ENCODE data around the gene TRIM46. TPM values are rescaled to one million over a fixed set of nuclear protein-coding genes. Genes with fewer than 3 reads are reported as not detected.
"Not testable (repeated sequence)": the region's sequence is repeated elsewhere in the genome, so short reads cannot be mapped to it uniquely, and the experiment has no call there.

Gene TRIM46
- total RNA-seq, 2 donors from 2014 or later, result 0.14 to 1.6 TPM

- DNase-seq (ENCODE audit: low spot score), result no peak
- Histone ChIP-seq H3K36me3 (no peaks in the 10 kb centered on the region), H3K27ac (peak overlapping the region in 1 of 2 donors; percentile 82), H3K4me3 (no peak overlapping the region), H3K4me1 (replicated peaks) (peaks cover 19% of the 10 kb centered on the region), H3K27me3 (replicated peaks; ENCODE audit: insufficient read depth) (no peaks in the 10 kb centered on the region), H3K9me3 (no peaks in the 10 kb centered on the region)
- intact Hi-C loops (cut with DNase I), result no loop called here
- 89% methylated on average over 16 of the region's 17 CpGs for WGBS
- TF ChIP-seq CTCF (IDR thresholded peaks at IDR 0.05) (no peak), POLR2AphosphoS5 (IDR thresholded peaks at IDR 0.05) (no peak), POLR2A (IDR thresholded peaks at IDR 0.05) (no peak)
Observed at GRCh38 chr1:155191904-155192303, 18.3 kb downstream of the TRIM46 start.

- Histone ChIP-seq H3K27me3 (replicated peaks; ENCODE audit: insufficient read depth) (no peaks in the 10 kb centered on the region), H3K4me1 (replicated peaks) (peaks cover 19% of the 10 kb centered on the region), H3K36me3 (no peaks in the 10 kb centered on the region), H3K4me3 (peak overlapping the region; percentile 29 to 40), H3K27ac (peak overlapping the region; percentile 73 to 82), H3K9me3 (no peaks in the 10 kb centered on the region)
- DNase-seq (ENCODE audit: low spot score), result peak; percentile 41
- WGBS, result 33% methylated on average over 20 of the region's 20 CpGs
- TF ChIP-seq CTCF (IDR thresholded peaks at IDR 0.05) (no peak), POLR2A (IDR thresholded peaks at IDR 0.05) (peak; percentile 43), POLR2AphosphoS5 (IDR thresholded peaks at IDR 0.05) (no peak)
- intact Hi-C loops (cut with DNase I), result no loop called here
Observed at GRCh38 chr1:155192346-155193274, 19.0 kb downstream of the TRIM46 start.

GRCh38 chr1:155193275-155193990 lies 19.8 kb downstream of the TRIM46 start:
- H3K4me1 ChIP-seq (replicated peaks), result peaks cover 19% of the 10 kb centered on the region
- peak overlapping the region; percentile 29 to 40 for H3K4me3 ChIP-seq
- no peaks in the 10 kb centered on the region for H3K36me3 ChIP-seq
- peak overlapping the region; percentile 73 to 82 for H3K27ac ChIP-seq
- intact Hi-C loops (cut with DNase I), result no loop called here
- no peaks in the 10 kb centered on the region for H3K9me3 ChIP-seq
- DNase-seq (ENCODE audit: low spot score), result peak; percentile 75
- no peaks in the 10 kb centered on the region for H3K27me3 ChIP-seq (replicated peaks; ENCODE audit: insufficient read depth)
- 1% methylated on average over 38 of the region's 38 CpGs for WGBS
- TF ChIP-seq POLR2A (IDR thresholded peaks at IDR 0.05) (peak; percentile 64), CTCF (IDR thresholded peaks at IDR 0.05) (peak; percentile 87 to 99 (median 92)), POLR2AphosphoS5 (IDR thresholded peaks at IDR 0.05) (no peak)

- intact Hi-C loops (cut with DNase I); DNase-seq (ENCODE audit: low spot score); H3K36me3 ChIP-seq; H3K9me3 ChIP-seq; H3K27me3 ChIP-seq (replicated peaks; ENCODE audit: insufficient read depth): not testable (repeated sequence)
- Histone ChIP-seq H3K4me1 (replicated peaks) (peaks cover 19% of the 10 kb centered on the region), H3K27ac (peak overlapping the region; percentile 73 to 82), H3K4me3 (peak overlapping the region; percentile 29 to 40)
- WGBS, result 3% methylated on average over 16 of the region's 16 CpGs
Observed at GRCh38 chr1:155193991-155194240, 20.3 kb downstream of the TRIM46 start.

GRCh38 chr1:155195201-155196102 lies 21.8 kb downstream of the TRIM46 start:
- intact Hi-C loops (cut with DNase I), result no loop called here
- peaks cover 19% of the 10 kb centered on the region for H3K4me1 ChIP-seq (replicated peaks)
- no peaks in the 10 kb centered on the region for H3K9me3 ChIP-seq
- DNase-seq (ENCODE audit: low spot score), result no peak
- WGBS, result 19% methylated on average over 26 of the region's 27 CpGs
- TF ChIP-seq POLR2AphosphoS5 (IDR thresholded peaks at IDR 0.05) (no peak), POLR2A (IDR thresholded peaks at IDR 0.05) (no peak), CTCF (IDR thresholded peaks at IDR 0.05) (no peak)
- H3K27ac ChIP-seq, result peak overlapping the region; percentile 43 to 82
- H3K36me3 ChIP-seq, result no peaks in the 10 kb centered on the region
- peak overlapping the region; percentile 29 to 40 for H3K4me3 ChIP-seq
- H3K27me3 ChIP-seq (replicated peaks; ENCODE audit: insufficient read depth), result no peaks in the 10 kb centered on the region

Measured in prostate gland (tissue), 2 donors.